H9 (cell line): ENCODE measurements around the gene TBXAS1. TPM values are rescaled to one million over a fixed set of nuclear protein-coding genes. Genes with fewer than 3 reads are reported as not detected.
"Not testable (repeated sequence)": the region's sequence is repeated elsewhere in the genome, so short reads cannot be mapped to it uniquely, and the experiment has no call there.

Source experiments
- DNase-seq: peaks from one replicate; pipeline ENCODE4 v3.0.0-alpha.2; 2017
- H2AFZ ChIP-seq: one replicate; pipeline ENCODE4 v1.6.1; 2013; ENCODE audit warnings: mild to moderate bottlenecking, low read length, control low read depth, moderate library complexity
- H2AK5ac ChIP-seq: 2 replicates; pipeline ENCODE4 v1.6.1; 2013; ENCODE audit warnings: low read length, control low read depth, mixed read lengths; ENCODE audit not compliant: insufficient read length
- H2BK120ac ChIP-seq: one replicate; pipeline ENCODE4 v1.6.1; 2013; ENCODE audit warnings: low read depth, mild to moderate bottlenecking, low read length, control low read depth, inconsistent platforms; ENCODE audit not compliant: poor library complexity, severe bottlenecking
- H2BK12ac ChIP-seq: 2 replicates; pipeline ENCODE4 v1.6.1; 2013; ENCODE audit warnings: low read length, control low read depth, mixed read lengths, low read depth; ENCODE audit not compliant: insufficient read length
- H2BK15ac ChIP-seq: 2 replicates; pipeline ENCODE4 v1.6.1; 2013; ENCODE audit warnings: low read depth, low read length, control low read depth
- H2BK20ac ChIP-seq: one replicate; pipeline ENCODE4 v1.6.1; 2013; ENCODE audit warnings: low read depth, mild to moderate bottlenecking, low read length, control low read depth, inconsistent platforms; ENCODE audit not compliant: poor library complexity, severe bottlenecking
- H2BK5ac ChIP-seq: 2 replicates; pipeline ENCODE4 v1.6.1; 2013; ENCODE audit warnings: low read length, control low read depth, mixed read lengths; ENCODE audit not compliant: insufficient read length
- H3K14ac ChIP-seq: 2 replicates; pipeline ENCODE4 v1.6.1; 2013; ENCODE audit warnings: low read length, control low read depth; ENCODE audit not compliant: insufficient read depth
- H3K18ac ChIP-seq: 2 replicates; pipeline ENCODE4 v1.6.1; 2013; ENCODE audit warnings: low read depth, mild to moderate bottlenecking, mixed read lengths, low read length, control low read depth; ENCODE audit not compliant: insufficient read length
- H3K23ac ChIP-seq: 2 replicates; pipeline ENCODE4 v1.6.1; 2013; ENCODE audit warnings: low read length, control low read depth, mixed read lengths, low read depth; ENCODE audit not compliant: insufficient read length
- H3K23me2 ChIP-seq: 2 replicates; pipeline ENCODE4 v1.6.1; 2013; ENCODE audit warnings: low read depth, mild to moderate bottlenecking, mixed read lengths, low read length, control low read depth; ENCODE audit not compliant: insufficient read length, poor library complexity, severe bottlenecking
- H3K27ac ChIP-seq: 2 replicates; pipeline ENCODE4 v1.5.1; 2013; ENCODE audit warnings: low read length, control low read depth, mixed read lengths, low read depth; ENCODE audit not compliant: insufficient read length
- H3K27me3 ChIP-seq: 2 replicates; pipeline ENCODE4 v1.6.1; 2013; ENCODE audit warnings: low read length, control low read depth, inconsistent platforms; ENCODE audit not compliant: insufficient read depth
- H3K4ac ChIP-seq: 2 replicates; pipeline ENCODE4 v1.6.1; 2013; ENCODE audit warnings: low read depth, mild to moderate bottlenecking, control low read depth, inconsistent platforms, low read length, moderate library complexity
- H3K4me1 ChIP-seq: 2 replicates; pipeline ENCODE4 v1.6.1; 2013; ENCODE audit warnings: low read length, control low read depth, inconsistent platforms; ENCODE audit not compliant: insufficient read depth
- H3K4me2 ChIP-seq: 2 replicates; pipeline ENCODE4 v1.6.1; 2013; ENCODE audit warnings: low read length, control low read depth, mixed read lengths; ENCODE audit not compliant: insufficient read length, insufficient read depth
- H3K56ac ChIP-seq: 2 replicates; pipeline ENCODE4 v1.6.1; 2013; ENCODE audit warnings: low read depth, mild to moderate bottlenecking, mixed read lengths, low read length, control low read depth; ENCODE audit not compliant: insufficient read length
- H3K79me1 ChIP-seq: 2 replicates; pipeline ENCODE4 v1.6.1; 2013; ENCODE audit warnings: low read depth, mild to moderate bottlenecking, moderate library complexity, low read length, control low read depth, inconsistent platforms; ENCODE audit not compliant: insufficient read depth, poor library complexity, severe bottlenecking
- H3K79me2 ChIP-seq: 2 replicates; pipeline ENCODE4 v1.6.1; 2013; ENCODE audit warnings: low read length, control low read depth, inconsistent platforms; ENCODE audit not compliant: insufficient read depth
- H3K9ac ChIP-seq: 2 replicates; pipeline ENCODE4 v1.6.1; 2013; ENCODE audit warnings: low read length, control low read depth, mixed read lengths; ENCODE audit not compliant: insufficient read length; ENCODE audit errors: extremely low read depth
- H3K9me3 ChIP-seq: one replicate; pipeline ENCODE4 v1.6.1; 2013; ENCODE audit warnings: low read depth, low read length, inconsistent platforms; ENCODE audit not compliant: control insufficient read depth
- H3T11ph ChIP-seq: one replicate; pipeline ENCODE4 v1.6.1; 2013; ENCODE audit warnings: mild to moderate bottlenecking, low read length, control low read depth, inconsistent platforms
- H4K20me1 ChIP-seq: one replicate; pipeline ENCODE4 v1.6.1; 2013; ENCODE audit not compliant: control insufficient read depth, insufficient read length, insufficient read depth
- H4K5ac ChIP-seq: 2 replicates; pipeline ENCODE4 v1.6.1; 2013; ENCODE audit warnings: low read depth, mild to moderate bottlenecking, mixed read lengths, low read length, control low read depth; ENCODE audit not compliant: insufficient read length
- H4K8ac ChIP-seq: replicated peaks from 2 replicates; pipeline ENCODE4 v1.6.1; 2013; ENCODE audit warnings: low read length, control low read depth, mixed read lengths, low read depth; ENCODE audit not compliant: insufficient read length
- H4K91ac ChIP-seq: 2 replicates; pipeline ENCODE4 v1.6.1; 2013; ENCODE audit warnings: low read depth, mild to moderate bottlenecking, moderate library complexity, mixed read lengths, low read length, control low read depth; ENCODE audit not compliant: insufficient read length
- H3K27ac Mint-ChIP-seq, 3 experiments: 2 replicates in 2 of 3; 3 replicates in 1 of 3; pipeline ENCODE4 v1.8.0; 2020 to 2021; ENCODE audit warnings: mixed read lengths in 3 of 3, mild to moderate bottlenecking in 1 of 3, moderate library complexity in 1 of 3
- H3K27me3 Mint-ChIP-seq: 2 replicates; pipeline ENCODE4 v1.8.0; 2021; ENCODE audit warnings: low read depth, mild to moderate bottlenecking, moderate library complexity, mixed read lengths
- H3K36me3 Mint-ChIP-seq, 3 experiments: 2 replicates in 2 of 3; 3 replicates in 1 of 3; pipeline ENCODE4 v1.8.0; 2020 to 2021; ENCODE audit warnings: low read depth in 3 of 3, mixed read lengths in 3 of 3; ENCODE audit not compliant: insufficient read depth in 1 of 3
- H3K4me1 Mint-ChIP-seq, 2 experiments: 2 replicates each; pipeline ENCODE4 v1.8.0; 2020; ENCODE audit warnings: mixed read lengths in 2 of 2
- H3K4me3 Mint-ChIP-seq, 2 experiments: 2 replicates in 1 of 2; 3 replicates in 1 of 2; pipeline ENCODE4 v1.8.0; 2020 to 2021; ENCODE audit warnings: mild to moderate bottlenecking in 2 of 2, mixed read lengths in 2 of 2, moderate library complexity in 1 of 2
- H3K9me3 Mint-ChIP-seq, 2 experiments: 2 replicates in 1 of 2; 3 replicates in 1 of 2; pipeline ENCODE4 v1.8.0; 2020; ENCODE audit warnings: mild to moderate bottlenecking in 2 of 2, mixed read lengths in 2 of 2, moderate library complexity in 1 of 2
- CTCF ChIP-seq: fragments of 200-600 bp; sonication (generic); conservative IDR thresholded peaks from 3 replicates; pipeline ENCODE4 v1.8.0; 2021; ENCODE audit warnings: antibody characterized with exemption, mild to moderate bottlenecking
- WGBS: extraction: QIAGEN DNeasy Blood & Tissue Kit; methylation state at CpG from one replicate; pipeline ENCODE4 v1.1.7; 2013; ENCODE audit warnings: missing lambda C conversion rate, low lambda C conversion rate, mixed read lengths; ENCODE audit not compliant: insufficient read length; ENCODE audit errors: extremely low coverage; 5-methylcytosine and 5-hydroxymethylcytosine counted together
- total RNA-seq: library from RNA; stranded (reverse); gene quantifications from 2 replicates; pipeline ENCODE4 v1.2.1, GENCODE V29; 2021

TBXAS1 gene
- total RNA-seq, 1 experiment from 2014 or later, result 0.39 TPM

- no peak overlapping the region for H2BK12ac ChIP-seq
- no peaks in the 10 kb centered on the region for H4K20me1 ChIP-seq
- H4K5ac ChIP-seq, result no peak overlapping the region
- no peaks in the 10 kb centered on the region for H3K79me2 ChIP-seq
- Mint-ChIP-seq H3K36me3 (peaks cover 0 to 6% (median 4%) of the 10 kb centered on the region in 3 experiments; a peak in 5 of 7 replicates), H3K9me3 (peaks cover 20 to 22% of the 10 kb centered on the region in 2 experiments; a peak in 4 of 5 replicates), H3K27me3 (peaks cover 7% of the 10 kb centered on the region), H3K4me3 (no peak overlapping the region), H3K4me1 (peaks cover 7% of the 10 kb centered on the region in 2 experiments), H3K27ac (peak overlapping the region in 1 of 3 experiments; percentile 90; a peak in 1 of 7 replicates)
- H3K4me2 ChIP-seq, result no peak overlapping the region
- no peak overlapping the region for H3K27ac ChIP-seq
- no peak overlapping the region for H3K14ac ChIP-seq
- no peak overlapping the region for H4K91ac ChIP-seq
- H3K4me1 ChIP-seq, result no peaks in the 10 kb centered on the region
- H3K9ac ChIP-seq, result no peak overlapping the region
- no peak overlapping the region for H3K23ac ChIP-seq
- no peak for DNase-seq
- no peak overlapping the region for H3K56ac ChIP-seq
- WGBS, result no CpG with 5 or more reads among the region's 3 CpGs
- H3K9me3 ChIP-seq, result no peaks in the 10 kb centered on the region
- H2BK15ac ChIP-seq, result no peak overlapping the region
- no peaks in the 10 kb centered on the region for H3K27me3 ChIP-seq
- no peaks in the 10 kb centered on the region for H3K79me1 ChIP-seq
- H3K23me2 ChIP-seq, result no peaks in the 10 kb centered on the region
- no peak overlapping the region for H2AK5ac ChIP-seq
- no peak for TF ChIP-seq CTCF
- H4K8ac ChIP-seq, result no peak overlapping the region
- no peak overlapping the region for H3T11ph ChIP-seq
- H3K18ac ChIP-seq, result no peak overlapping the region
- no peak overlapping the region for H2BK20ac ChIP-seq
- H2AFZ ChIP-seq, result no peak overlapping the region
- no peak overlapping the region for H2BK5ac ChIP-seq
- no peak overlapping the region for H3K4ac ChIP-seq
- no peak overlapping the region for H2BK120ac ChIP-seq
These were observed 1.9 kb downstream of the TBXAS1 start for GRCh38 chr7:139830782-139831501.

- H3K4me2 ChIP-seq, H3K18ac ChIP-seq, H3K27me3 Mint-ChIP-seq, H3K14ac ChIP-seq, H3K23me2 ChIP-seq, H2AFZ ChIP-seq, H2BK5ac ChIP-seq, H2AK5ac ChIP-seq, DNase-seq, H3K56ac ChIP-seq, H2BK20ac ChIP-seq, H4K5ac ChIP-seq, H3K4me1 ChIP-seq, H3K4me3 Mint-ChIP-seq, H3K4me1 Mint-ChIP-seq, H2BK15ac ChIP-seq, H3K27ac ChIP-seq, H3K9me3 ChIP-seq, H3T11ph ChIP-seq, H3K79me1 ChIP-seq, H3K23ac ChIP-seq, H3K4ac ChIP-seq, H2BK12ac ChIP-seq, H3K27ac Mint-ChIP-seq, H4K8ac ChIP-seq, H3K27me3 ChIP-seq, H2BK120ac ChIP-seq, H4K20me1 ChIP-seq, H4K91ac ChIP-seq, H3K79me2 ChIP-seq, H3K9ac ChIP-seq: not testable (repeated sequence)
- Mint-ChIP-seq H3K9me3 (peaks cover 26 to 37% of the 10 kb centered on the region in 2 experiments), H3K36me3 (peaks cover 0 to 14% (median 6%) of the 10 kb centered on the region in 3 experiments; a peak in 5 of 7 replicates)
- WGBS, result no CpG with 5 or more reads among the region's 1 CpG
These were observed 6.8 kb downstream of the TBXAS1 start for GRCh38 chr7:139835848-139836247.
